GM12878 (cell line): Measurements from ENCODE around the gene EPHB1. TPM values are rescaled to one million over a fixed set of nuclear protein-coding genes. Genes with fewer than 3 reads are reported as not detected.

Experiments used
- ATAC-seq: fragments of 200-7000 bp; cut with Tn5 transposase; 3 replicates; pipeline ENCODE4 v1.9.1; 2020; ENCODE audit warnings: mild to moderate bottlenecking, moderate library complexity
- BruUV-seq: library from RNA; stranded (reverse); fragments of 400-500 nt; replicated peaks from 2 replicates; lab custom pipeline; 2021; lab: Mats Ljungman, UMichigan
- CTCF ChIA-PET: fragments of 300-600 bp; sonication (Branson Sonifier 250); formaldehyde crosslinking; extraction: SDS; loops from one replicate; lab custom pipeline; 2021; ENCODE audit warnings: inconsistent platforms; lab: Yijun Ruan, JAX
- POLR2A ChIA-PET: fragments of 350-600 bp; formaldehyde crosslinking; extraction: SDS; loops from one replicate; lab custom pipeline; 2021; ENCODE audit warnings: inconsistent platforms; lab: Charles Lee
- RAD21 ChIA-PET: fragments of 300-600 bp; sonication (Branson Sonifier 250); formaldehyde crosslinking; loops from one replicate; lab custom pipeline; 2023; ENCODE audit warnings: antibody characterized with exemption; ENCODE audit not compliant: unreplicated experiment; lab: Charles Lee
- SMC1A ChIA-PET: fragments of 300-600 bp; sonication (Branson Sonifier 250); formaldehyde crosslinking; loops from one replicate; lab custom pipeline; 2023; ENCODE audit not compliant: unreplicated experiment, uncharacterized antibody; lab: Charles Lee
- DNase-seq: peaks from one replicate; pipeline ENCODE4 v3.0.0-alpha.2; 2011; ENCODE audit warnings: low read depth, low spot score
- FAIRE-seq: peaks from 3 replicates; lab custom pipeline; 2011; peaks lifted over from hg19 to GRCh38; lab: Jason Lieb, UNC
- H2AFZ ChIP-seq: 2 replicates; pipeline ENCODE4 v1.6.0; 2011; ENCODE audit warnings: low read depth, low read length, control low read depth; ENCODE audit not compliant: control insufficient read depth
- H3K27ac ChIP-seq: 2 replicates; pipeline ENCODE4 v1.5.1; 2011; ENCODE audit warnings: control low read depth; ENCODE audit not compliant: control insufficient read depth, insufficient read depth
- H3K27me3 ChIP-seq, 2 experiments: replicated peaks in 1 of 2; 2 replicates each; pipeline versions ENCODE4 v1.6.0 to v1.6.1; 2011; ENCODE audit warnings: low read length in 1 of 2; ENCODE audit not compliant: control insufficient read depth in 2 of 2, insufficient read depth in 2 of 2
- H3K36me3 ChIP-seq, 2 experiments: 2 replicates each; pipeline ENCODE4 v1.5.1; 2011; ENCODE audit warnings: low read length in 1 of 2; ENCODE audit not compliant: control insufficient read depth in 2 of 2, insufficient read depth in 2 of 2
- H3K4me1 ChIP-seq: 2 replicates; pipeline ENCODE4 v1.6.1; 2011; ENCODE audit warnings: mild to moderate bottlenecking, low read length, moderate library complexity, mixed read lengths; ENCODE audit not compliant: control insufficient read depth, insufficient read depth
- H3K4me2 ChIP-seq: 2 replicates; pipeline ENCODE4 v1.6.0; 2011; ENCODE audit warnings: control low read depth; ENCODE audit not compliant: control insufficient read depth, insufficient read depth
- H3K4me3 ChIP-seq: fragments of 200-600 bp; sonication (generic); 2 replicates; pipeline ENCODE4 v1.5.1; 2016
- H3K79me2 ChIP-seq: 2 replicates; pipeline ENCODE4 v1.6.0; 2011; ENCODE audit warnings: low read length; ENCODE audit not compliant: control insufficient read depth, insufficient read depth
- H3K9ac ChIP-seq: 2 replicates; pipeline ENCODE4 v1.8.0; 2011; ENCODE audit warnings: low read length, control low read depth, mixed read lengths; ENCODE audit not compliant: control insufficient read depth, insufficient read depth
- H3K9me3 ChIP-seq: replicated peaks from 3 replicates; pipeline ENCODE4 v1.5.1; 2011; ENCODE audit warnings: mild to moderate bottlenecking, low read length; ENCODE audit not compliant: control insufficient read depth, insufficient read depth
- H4K20me1 ChIP-seq: 2 replicates; pipeline ENCODE4 v1.6.0; 2011; ENCODE audit not compliant: control insufficient read depth, insufficient read depth
- BMI1 ChIP-seq: fragments of 450-650 bp; IDR thresholded peaks from 2 replicates; pipeline ENCODE4 v1.6.1; 2016; ENCODE audit warnings: mild to moderate bottlenecking, moderate library complexity, borderline replicate concordance
- CREB1 ChIP-seq: IDR thresholded peaks from 2 replicates; pipeline ENCODE4 v1.6.1; 2012; ENCODE audit warnings: low read depth, mild to moderate bottlenecking, inconsistent platforms
- CREM ChIP-seq: IDR thresholded peaks from 2 replicates; pipeline ENCODE4 v1.6.1; 2014; ENCODE audit warnings: antibody characterized with exemption, low read depth
- JUNB ChIP-seq: IDR thresholded peaks from 2 replicates; pipeline ENCODE4 v1.6.1; 2016; ENCODE audit warnings: antibody characterized with exemption, mild to moderate bottlenecking
- NFIC ChIP-seq: IDR thresholded peaks from 2 replicates; pipeline ENCODE4 v1.6.1; 2012; ENCODE audit warnings: low read depth, mild to moderate bottlenecking, inconsistent platforms, low read length, moderate library complexity
- NRF1 ChIP-seq: conservative IDR thresholded peaks from 2 replicates; pipeline ENCODE4 v1.6.1; 2011; ENCODE audit warnings: mild to moderate bottlenecking, low read depth, low read length, improper control_type of control experiment
- ZBTB40 ChIP-seq: fragments of 450-650 bp; IDR thresholded peaks from 2 replicates; pipeline ENCODE4 v1.6.1; 2016; ENCODE audit warnings: mild to moderate bottlenecking, moderate library complexity, borderline replicate concordance
- WGBS: methylation state at CpG from one replicate; pipeline ENCODE4 v1.1.6; 2016; ENCODE audit warnings: low lambda C conversion rate; ENCODE audit not compliant: insufficient replicate concordance, insufficient coverage; ENCODE audit errors: missing lambda C conversion rate; 5-methylcytosine and 5-hydroxymethylcytosine counted together
- in situ Hi-C: fragments of 300-500 bp; cut with MboI; formaldehyde crosslinking; loops from 9 replicates; pipeline ENCODE4 v1.14.3; 2018; ENCODE audit warnings: mixed read lengths
- intact Hi-C: fragments of 100-400 bp; cut with micrococcal nuclease; formaldehyde crosslinking; loops from one replicate; pipeline ENCODE4 v1.14.2; 2022; ENCODE audit not compliant: unreplicated experiment
- polyA plus RNA-seq, 11 experiments: library from polyadenylated mRNA; depleted of rRNA in 4 of 11; unstranded in 6 of 11; stranded (reverse) in 5 of 11; fragments of >200 nt; fragmentation: Nextera tagmentation in 4 of 11; fragmentation: Illumina TruSeq in 1 of 11; extraction: Ambion mirVana in 4 of 11; extraction: Trizol in 1 of 11; gene quantifications; 1 replicate in 1 of 11; 2 replicates in 10 of 11; pipeline versions ENCODE4 v1.2.1 to v1.2.3, GENCODE V29; 2011 to 2016; ENCODE audit warnings: inconsistent platforms in 2 of 11, missing spikeins in 2 of 11, low read depth in 1 of 11
- total RNA-seq, 4 experiments: library from RNA; depleted of rRNA in 3 of 4; stranded (reverse); fragments of >200 nt in 3 of 4; fragmentation: Illumina TruSeq in 1 of 4; extraction: Trizol in 1 of 4; gene quantifications; 2 replicates each; pipeline versions ENCODE4 v1.2.1 to v1.2.3, GENCODE V29; 2013 to 2021

EPHB1 gene
- total and polyA plus RNA-seq, 10 of the 15 experiments (the other 5 are each of a cell fraction or from before 2014, with no cell fraction given) = 0.33 to 23.8 (median 1.2) TPM

DNA sequence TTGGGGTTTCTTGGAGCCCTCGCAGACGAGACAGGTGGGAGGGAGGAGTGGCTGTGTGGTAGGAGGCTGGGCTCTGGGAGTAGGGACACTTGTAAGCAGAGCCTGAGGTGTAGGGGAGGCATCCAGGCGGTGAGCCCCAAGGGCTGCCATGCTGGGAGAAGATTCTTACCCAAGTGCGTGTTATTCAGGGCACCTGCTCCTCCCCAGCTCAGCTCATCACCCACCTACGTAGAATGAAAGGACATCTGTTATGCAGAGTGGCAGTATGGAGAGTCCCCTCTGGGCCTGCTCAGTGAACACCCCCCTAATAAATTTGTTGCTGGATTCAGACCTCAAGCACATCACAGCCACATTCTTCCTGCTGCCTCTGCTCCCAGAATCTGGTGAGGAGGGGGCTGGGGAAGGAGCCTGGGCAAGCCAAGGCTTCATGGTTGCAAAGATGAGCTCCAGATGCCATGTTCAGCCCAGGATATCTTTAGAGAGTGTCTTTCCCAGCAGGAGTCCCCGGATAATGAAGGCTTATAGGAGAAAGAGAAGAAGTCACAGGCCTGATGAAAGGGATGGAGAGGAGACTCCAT is 261.8 kb downstream of the EPHB1 start:
- ChIA-PET RAD21 (no interaction called here), CTCF (no interaction called here), POLR2A (no interaction called here), SMC1A (no interaction called here)
- TF ChIP-seq BMI1 = no peak
- no peak for TF ChIP-seq JUNB
- no peak for TF ChIP-seq CREB1
- no peak for TF ChIP-seq NFIC
- TF ChIP-seq NRF1 = no peak
- TF ChIP-seq CREM = no peak
- no peak for TF ChIP-seq ZBTB40
- WGBS = 42% methylated on average over 5 of the region's 6 CpGs
- no peak overlapping the region for H3K4me2 ChIP-seq
- FAIRE-seq = no peak
- no peak overlapping the region for H3K4me3 ChIP-seq
- no peak overlapping the region for H2AFZ ChIP-seq
- peaks cover 0 to 3% of the 10 kb centered on the region in 2 experiments; a peak in 2 of 4 replicates for H3K36me3 ChIP-seq
- in situ Hi-C loops = no loop called here
- H3K27ac ChIP-seq = no peak overlapping the region
- no peaks in the 10 kb centered on the region for H3K27me3 ChIP-seq
- H3K9ac ChIP-seq = no peak overlapping the region
- no peaks in the 10 kb centered on the region for H3K79me2 ChIP-seq
- intact Hi-C loops = no loop called here
- no peaks in the 10 kb centered on the region for H3K4me1 ChIP-seq
- BruUV-seq = no TSS peak
- no peaks in the 10 kb centered on the region; the same call in 2 of the 3 replicates for H3K9me3 ChIP-seq
- H4K20me1 ChIP-seq = no peaks in the 10 kb centered on the region
- no peak for ATAC-seq
- no peak for DNase-seq
